Caco-2 (cell line): ENCODE measurements around the gene TMED5. TPM values are rescaled to one million over a fixed set of nuclear protein-coding genes. Genes with fewer than 3 reads are reported as not detected.

ENCODE experiments used
- BruUV-seq: library from RNA; stranded (reverse); fragments of 400-500 nt; replicated peaks from 2 replicates; lab custom pipeline; 2021; lab: Mats Ljungman, UMichigan
- CTCF ChIA-PET: fragments of 300-600 bp; sonication (Branson Sonifier 250); formaldehyde crosslinking; loops from one replicate; lab custom pipeline; 2022; ENCODE audit warnings: antibody characterized with exemption; lab: Charles Lee
- POLR2A ChIA-PET: fragments of 300-600 bp; sonication (Branson Sonifier 250); formaldehyde crosslinking; loops from one replicate; lab custom pipeline; 2022; ENCODE audit warnings: antibody characterized with exemption; lab: Charles Lee
- DNase-seq, 2 experiments: peaks; one replicate each; pipeline versions ENCODE4 v3.0.0 to v3.0.0-alpha.2; 2020 to 2022
- H3K27me3 ChIP-seq: replicated peaks from 2 replicates; pipeline ENCODE4 v1.6.0; 2011; ENCODE audit warnings: low read length; ENCODE audit not compliant: control insufficient read depth, insufficient read depth
- H3K36me3 ChIP-seq: 2 replicates; pipeline ENCODE4 v1.5.1; 2011; ENCODE audit warnings: low read length; ENCODE audit not compliant: control insufficient read depth, insufficient read depth
- H3K4me1 ChIP-seq: fragments of 250-450 bp; sonication (Bioruptor Pico); 2 replicates; pipeline ENCODE4 v1.5.1; 2020; ENCODE audit warnings: mild to moderate bottlenecking
- H3K4me3 ChIP-seq: 2 replicates; pipeline ENCODE4 v1.5.1; 2011; ENCODE audit warnings: low read depth, mild to moderate bottlenecking, control low read depth, low read length
- H3K9me3 ChIP-seq: fragments of 250-450 bp; sonication (Bioruptor Pico); 2 replicates; pipeline ENCODE4 v1.5.1; 2020; ENCODE audit warnings: mild to moderate bottlenecking, moderate library complexity
- H3K27ac Mint-ChIP-seq: one replicate; pipeline ENCODE4 v1.8.0; 2022; ENCODE audit warnings: mixed read lengths; ENCODE audit not compliant: unreplicated experiment
- H3K27me3 Mint-ChIP-seq: one replicate; pipeline ENCODE4 v1.8.0; 2022; ENCODE audit warnings: mixed read lengths; ENCODE audit not compliant: insufficient read depth, unreplicated experiment
- H3K36me3 Mint-ChIP-seq: one replicate; pipeline ENCODE4 v1.8.0; 2022; ENCODE audit warnings: mild to moderate bottlenecking, mixed read lengths; ENCODE audit not compliant: insufficient read depth, unreplicated experiment
- H3K4me1 Mint-ChIP-seq: one replicate; pipeline ENCODE4 v1.8.0; 2022; ENCODE audit warnings: low read depth, mixed read lengths; ENCODE audit not compliant: unreplicated experiment
- H3K4me3 Mint-ChIP-seq: one replicate; pipeline ENCODE4 v1.8.0; 2022; ENCODE audit warnings: mild to moderate bottlenecking, moderate library complexity, mixed read lengths; ENCODE audit not compliant: unreplicated experiment
- H3K9me3 Mint-ChIP-seq: one replicate; pipeline ENCODE4 v1.8.0; 2022; ENCODE audit warnings: mixed read lengths; ENCODE audit not compliant: unreplicated experiment
- intact Hi-C: fragments of 100-400 bp; cut with micrococcal nuclease; formaldehyde crosslinking; loops from one replicate; pipeline ENCODE4 v1.10.0; 2022; ENCODE audit not compliant: unreplicated experiment
- total RNA-seq: library from RNA; stranded (reverse); gene quantifications from 2 replicates; pipeline ENCODE4 v1.2.3, GENCODE V29; 2022
- TF ChIP-seq, protein P1 (sequence below), 2 experiments: fragments of 200-600 bp in 1 of 2; IDR thresholded peaks; 1 replicate in 1 of 2; 2 replicates in 1 of 2; pipeline versions ENCODE4 v1.5.1 to v1.8.0; 2011 to 2022; ENCODE audit warnings: antibody characterized with exemption in 1 of 2, control low read depth in 1 of 2, inconsistent platforms in 1 of 2, low read depth in 1 of 2, low read length in 1 of 2, mild to moderate bottlenecking in 1 of 2, moderate library complexity in 1 of 2; ENCODE audit not compliant: insufficient read depth in 1 of 2, severe bottlenecking in 1 of 2, unreplicated experiment in 1 of 2

Gene TMED5
- total RNA-seq, 1 experiment from 2014 or later: 52.6 TPM

DNA sequence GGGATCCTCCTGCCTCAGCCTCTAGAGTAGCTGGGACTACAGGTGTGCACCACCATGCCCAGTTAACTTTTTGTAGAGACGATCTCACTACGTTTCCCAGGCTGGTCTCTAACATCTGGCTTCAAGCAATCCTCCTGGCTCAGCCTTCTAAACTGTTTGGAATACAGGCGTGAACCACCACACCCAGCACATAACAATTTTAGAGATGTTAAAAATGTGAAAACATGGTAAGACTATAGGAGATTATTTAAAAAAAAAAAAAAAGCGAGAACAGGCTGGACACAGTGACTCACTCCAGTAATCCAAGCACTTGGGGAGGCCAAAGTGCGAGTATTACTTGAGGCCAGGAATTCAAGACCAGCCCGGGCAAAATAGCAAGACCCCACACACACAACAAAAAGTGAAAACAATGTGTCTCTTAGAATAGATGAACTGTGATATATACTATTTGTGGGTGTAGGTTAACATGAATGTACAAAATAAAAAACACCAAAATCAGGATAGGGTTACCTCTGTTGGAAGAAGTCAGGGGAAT is 19.9 kb upstream of the TMED5 start:
- ChIA-PET CTCF (no interaction called here), POLR2A (no interaction called here)
- Mint-ChIP-seq H3K27ac (no peak overlapping the region), H3K27me3 (no peaks in the 10 kb centered on the region), H3K36me3 (peaks cover 6% of the 10 kb centered on the region), H3K4me3 (no peak overlapping the region), H3K4me1 (peaks cover 6% of the 10 kb centered on the region), H3K9me3 (peaks cover 9% of the 10 kb centered on the region)
- no TSS peak for BruUV-seq
- H3K4me3 ChIP-seq: no peak overlapping the region
- no peaks in the 10 kb centered on the region for H3K27me3 ChIP-seq
- peaks cover 6% of the 10 kb centered on the region; the same call in 1 of the 2 replicates for H3K4me1 ChIP-seq
- no peak for DNase-seq
- intact Hi-C loops: no loop called here
- TF ChIP-seq, protein P1, sequence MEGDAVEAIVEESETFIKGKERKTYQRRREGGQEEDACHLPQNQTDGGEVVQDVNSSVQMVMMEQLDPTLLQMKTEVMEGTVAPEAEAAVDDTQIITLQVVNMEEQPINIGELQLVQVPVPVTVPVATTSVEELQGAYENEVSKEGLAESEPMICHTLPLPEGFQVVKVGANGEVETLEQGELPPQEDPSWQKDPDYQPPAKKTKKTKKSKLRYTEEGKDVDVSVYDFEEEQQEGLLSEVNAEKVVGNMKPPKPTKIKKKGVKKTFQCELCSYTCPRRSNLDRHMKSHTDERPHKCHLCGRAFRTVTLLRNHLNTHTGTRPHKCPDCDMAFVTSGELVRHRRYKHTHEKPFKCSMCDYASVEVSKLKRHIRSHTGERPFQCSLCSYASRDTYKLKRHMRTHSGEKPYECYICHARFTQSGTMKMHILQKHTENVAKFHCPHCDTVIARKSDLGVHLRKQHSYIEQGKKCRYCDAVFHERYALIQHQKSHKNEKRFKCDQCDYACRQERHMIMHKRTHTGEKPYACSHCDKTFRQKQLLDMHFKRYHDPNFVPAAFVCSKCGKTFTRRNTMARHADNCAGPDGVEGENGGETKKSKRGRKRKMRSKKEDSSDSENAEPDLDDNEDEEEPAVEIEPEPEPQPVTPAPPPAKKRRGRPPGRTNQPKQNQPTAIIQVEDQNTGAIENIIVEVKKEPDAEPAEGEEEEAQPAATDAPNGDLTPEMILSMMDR (IDR thresholded peaks at IDR 0.05; ENCODE audit: insufficient read depth in 1 of 2, low read depth in 1 of 2, low read length in 1 of 2, severe bottlenecking in 1 of 2, unreplicated experiment in 1 of 2): no peak
- no peaks in the 10 kb centered on the region for H3K9me3 ChIP-seq
- no peaks in the 10 kb centered on the region for H3K36me3 ChIP-seq

DNA sequence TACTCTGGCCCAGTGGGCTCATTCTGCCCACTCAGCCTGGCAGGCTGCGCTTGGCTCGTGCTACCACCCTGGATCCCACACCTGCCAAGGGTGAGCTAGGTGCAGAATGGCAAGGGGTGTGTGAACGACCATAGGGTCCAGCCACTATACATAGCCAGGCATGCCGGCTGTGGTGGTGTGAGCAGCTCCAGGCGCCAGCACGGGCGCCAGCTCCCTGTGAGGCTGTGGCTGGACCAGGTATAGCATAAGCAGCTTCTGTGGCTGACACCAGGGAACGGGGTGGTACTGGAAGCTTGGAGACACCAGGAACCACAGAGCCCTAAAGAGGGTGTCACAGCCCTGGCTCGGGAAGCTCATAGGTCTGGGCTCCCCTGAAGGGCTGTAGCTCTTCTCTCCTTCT is 18.9 kb upstream of the TMED5 start:
- Histone ChIP-seq H3K4me1 (peaks cover 6% of the 10 kb centered on the region; the same call in 1 of the 2 replicates), H3K27me3 (no peaks in the 10 kb centered on the region), H3K36me3 (no peaks in the 10 kb centered on the region), H3K4me3 (no peak overlapping the region), H3K9me3 (no peaks in the 10 kb centered on the region)
- intact Hi-C loops: no loop called here
- TF ChIP-seq, protein P1 (IDR thresholded peaks at IDR 0.05; ENCODE audit: insufficient read depth in 1 of 2, low read depth in 1 of 2, low read length in 1 of 2, severe bottlenecking in 1 of 2, unreplicated experiment in 1 of 2): no peak
- H3K9me3 Mint-ChIP-seq: peaks cover 9% of the 10 kb centered on the region
- DNase-seq: no peak
- ChIA-PET CTCF (no interaction called here), POLR2A (no interaction called here)
- H3K36me3 Mint-ChIP-seq: peaks cover 6% of the 10 kb centered on the region
- BruUV-seq: no TSS peak
- no peak overlapping the region for H3K4me3 Mint-ChIP-seq
- peaks cover 6% of the 10 kb centered on the region for H3K4me1 Mint-ChIP-seq
- no peaks in the 10 kb centered on the region for H3K27me3 Mint-ChIP-seq
- H3K27ac Mint-ChIP-seq: no peak overlapping the region

DNA sequence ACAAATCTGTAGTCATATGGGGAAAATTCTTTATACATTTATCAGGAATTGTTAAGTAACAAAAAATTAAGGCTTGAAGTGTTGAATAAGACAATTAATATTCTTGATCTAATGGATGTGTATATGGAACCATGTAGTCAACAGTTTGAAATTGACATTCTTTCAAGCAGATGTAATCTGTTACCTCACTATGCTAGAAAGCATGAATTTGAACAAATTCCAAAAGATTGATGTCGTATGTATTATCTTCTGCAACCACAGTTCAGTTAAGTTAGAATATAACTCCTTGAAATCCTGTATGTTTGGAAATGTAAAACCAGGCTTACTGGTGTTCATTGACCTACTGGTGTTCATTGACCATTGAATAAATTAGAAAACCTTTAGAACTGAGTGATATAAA is 16.4 kb upstream of the TMED5 start:
- Mint-ChIP-seq H3K27me3 (no peaks in the 10 kb centered on the region), H3K27ac (peak overlapping the region; percentile 53), H3K36me3 (peaks cover 6% of the 10 kb centered on the region), H3K4me3 (no peak overlapping the region), H3K4me1 (peaks cover 6% of the 10 kb centered on the region), H3K9me3 (peaks cover 9% of the 10 kb centered on the region)
- H3K9me3 ChIP-seq: no peaks in the 10 kb centered on the region
- DNase-seq: no peak
- no peak overlapping the region for H3K4me3 ChIP-seq
- BruUV-seq: no TSS peak
- POLR2A ChIA-PET: no interaction called here
- no peaks in the 10 kb centered on the region for H3K36me3 ChIP-seq
- no peaks in the 10 kb centered on the region for H3K27me3 ChIP-seq
- CTCF ChIA-PET: no interaction called here
- intact Hi-C loops: no loop called here
- TF ChIP-seq, protein P1 (IDR thresholded peaks at IDR 0.05; ENCODE audit: insufficient read depth in 1 of 2, low read depth in 1 of 2, low read length in 1 of 2, severe bottlenecking in 1 of 2, unreplicated experiment in 1 of 2): no peak
- peaks cover 6% of the 10 kb centered on the region; the same call in 1 of the 2 replicates for H3K4me1 ChIP-seq
